GM12878 (cell line): ENCODE results near the gene DOK7. TPM values are rescaled to one million over a fixed set of nuclear protein-coding genes. Genes with fewer than 3 reads are reported as not detected.

Source experiments
- ATAC-seq: fragments of 200-7000 bp; cut with Tn5 transposase; 3 replicates; pipeline ENCODE4 v1.9.1; 2020; ENCODE audit warnings: mild to moderate bottlenecking, moderate library complexity
- BruUV-seq: library from RNA; stranded (reverse); fragments of 400-500 nt; replicated peaks from 2 replicates; lab custom pipeline; 2021; lab: Mats Ljungman, UMichigan
- CTCF ChIA-PET: fragments of 300-600 bp; sonication (Branson Sonifier 250); formaldehyde crosslinking; extraction: SDS; loops from one replicate; lab custom pipeline; 2021; ENCODE audit warnings: inconsistent platforms; lab: Yijun Ruan, JAX
- POLR2A ChIA-PET: fragments of 350-600 bp; formaldehyde crosslinking; extraction: SDS; loops from one replicate; lab custom pipeline; 2021; ENCODE audit warnings: inconsistent platforms; lab: Charles Lee
- RAD21 ChIA-PET: fragments of 300-600 bp; sonication (Branson Sonifier 250); formaldehyde crosslinking; loops from one replicate; lab custom pipeline; 2023; ENCODE audit warnings: antibody characterized with exemption; ENCODE audit not compliant: unreplicated experiment; lab: Charles Lee
- SMC1A ChIA-PET: fragments of 300-600 bp; sonication (Branson Sonifier 250); formaldehyde crosslinking; loops from one replicate; lab custom pipeline; 2023; ENCODE audit not compliant: unreplicated experiment, uncharacterized antibody; lab: Charles Lee
- DNase-seq: peaks from one replicate; pipeline ENCODE4 v3.0.0-alpha.2; 2011; ENCODE audit warnings: low read depth, low spot score
- FAIRE-seq: peaks from 3 replicates; lab custom pipeline; 2011; peaks lifted over from hg19 to GRCh38; lab: Jason Lieb, UNC
- H2AFZ ChIP-seq: 2 replicates; pipeline ENCODE4 v1.6.0; 2011; ENCODE audit warnings: low read depth, low read length, control low read depth; ENCODE audit not compliant: control insufficient read depth
- H3K27ac ChIP-seq: 2 replicates; pipeline ENCODE4 v1.5.1; 2011; ENCODE audit warnings: control low read depth; ENCODE audit not compliant: control insufficient read depth, insufficient read depth
- H3K27me3 ChIP-seq, 2 experiments: replicated peaks in 1 of 2; 2 replicates each; pipeline versions ENCODE4 v1.6.0 to v1.6.1; 2011; ENCODE audit warnings: low read length in 1 of 2; ENCODE audit not compliant: control insufficient read depth in 2 of 2, insufficient read depth in 2 of 2
- H3K36me3 ChIP-seq, 2 experiments: 2 replicates each; pipeline ENCODE4 v1.5.1; 2011; ENCODE audit warnings: low read length in 1 of 2; ENCODE audit not compliant: control insufficient read depth in 2 of 2, insufficient read depth in 2 of 2
- H3K4me1 ChIP-seq: 2 replicates; pipeline ENCODE4 v1.6.1; 2011; ENCODE audit warnings: mild to moderate bottlenecking, low read length, moderate library complexity, mixed read lengths; ENCODE audit not compliant: control insufficient read depth, insufficient read depth
- H3K4me2 ChIP-seq: 2 replicates; pipeline ENCODE4 v1.6.0; 2011; ENCODE audit warnings: control low read depth; ENCODE audit not compliant: control insufficient read depth, insufficient read depth
- H3K4me3 ChIP-seq: fragments of 200-600 bp; sonication (generic); 2 replicates; pipeline ENCODE4 v1.5.1; 2016
- H3K79me2 ChIP-seq: 2 replicates; pipeline ENCODE4 v1.6.0; 2011; ENCODE audit warnings: low read length; ENCODE audit not compliant: control insufficient read depth, insufficient read depth
- H3K9ac ChIP-seq: 2 replicates; pipeline ENCODE4 v1.8.0; 2011; ENCODE audit warnings: low read length, control low read depth, mixed read lengths; ENCODE audit not compliant: control insufficient read depth, insufficient read depth
- H3K9me3 ChIP-seq: replicated peaks from 3 replicates; pipeline ENCODE4 v1.5.1; 2011; ENCODE audit warnings: mild to moderate bottlenecking, low read length; ENCODE audit not compliant: control insufficient read depth, insufficient read depth
- H4K20me1 ChIP-seq: 2 replicates; pipeline ENCODE4 v1.6.0; 2011; ENCODE audit not compliant: control insufficient read depth, insufficient read depth
- E2F4 ChIP-seq: IDR thresholded peaks from 2 replicates; pipeline ENCODE4 v1.6.1; 2012; ENCODE audit warnings: low read depth, low read length, improper control_type of control experiment
- EGR1 ChIP-seq, 2 experiments: IDR thresholded peaks; 1 replicate in 1 of 2; 2 replicates in 1 of 2; pipeline ENCODE4 v1.6.1; 2011 to 2012; ENCODE audit warnings: low read depth in 2 of 2, low read length in 2 of 2, borderline replicate concordance in 1 of 2, mild to moderate bottlenecking in 1 of 2, moderate library complexity in 1 of 2
- NR2F1 ChIP-seq: fragments of 450-650 bp; conservative IDR thresholded peaks from 2 replicates; pipeline ENCODE4 v1.6.1; 2017; ENCODE audit warnings: mild to moderate bottlenecking
- NRF1 ChIP-seq: conservative IDR thresholded peaks from 2 replicates; pipeline ENCODE4 v1.6.1; 2011; ENCODE audit warnings: mild to moderate bottlenecking, low read depth, low read length, improper control_type of control experiment
- SMARCA5 ChIP-seq: fragments of 450-650 bp; IDR thresholded peaks from 2 replicates; pipeline ENCODE4 v1.6.1; 2017; ENCODE audit warnings: mild to moderate bottlenecking
- WGBS: methylation state at CpG from one replicate; pipeline ENCODE4 v1.1.6; 2016; ENCODE audit warnings: low lambda C conversion rate; ENCODE audit not compliant: insufficient replicate concordance, insufficient coverage; ENCODE audit errors: missing lambda C conversion rate; 5-methylcytosine and 5-hydroxymethylcytosine counted together
- in situ Hi-C: fragments of 300-500 bp; cut with MboI; formaldehyde crosslinking; loops from 9 replicates; pipeline ENCODE4 v1.14.3; 2018; ENCODE audit warnings: mixed read lengths
- intact Hi-C: fragments of 100-400 bp; cut with micrococcal nuclease; formaldehyde crosslinking; loops from one replicate; pipeline ENCODE4 v1.14.2; 2022; ENCODE audit not compliant: unreplicated experiment
- polyA plus RNA-seq, 11 experiments: library from polyadenylated mRNA; depleted of rRNA in 4 of 11; unstranded in 6 of 11; stranded (reverse) in 5 of 11; fragments of >200 nt; fragmentation: Nextera tagmentation in 4 of 11; fragmentation: Illumina TruSeq in 1 of 11; extraction: Ambion mirVana in 4 of 11; extraction: Trizol in 1 of 11; gene quantifications; 1 replicate in 1 of 11; 2 replicates in 10 of 11; pipeline versions ENCODE4 v1.2.1 to v1.2.3, GENCODE V29; 2011 to 2016; ENCODE audit warnings: inconsistent platforms in 2 of 11, missing spikeins in 2 of 11, low read depth in 1 of 11
- total RNA-seq, 4 experiments: library from RNA; depleted of rRNA in 3 of 4; stranded (reverse); fragments of >200 nt in 3 of 4; fragmentation: Illumina TruSeq in 1 of 4; extraction: Trizol in 1 of 4; gene quantifications; 2 replicates each; pipeline versions ENCODE4 v1.2.1 to v1.2.3, GENCODE V29; 2013 to 2021

The DOK7 gene
- total and polyA plus RNA-seq, 10 of the 15 experiments (the other 5 are each of a cell fraction or from before 2014, with no cell fraction given): 0.04 to 0.46 (median 0.18) TPM; not detected in 4

- Histone ChIP-seq H4K20me1 (no peaks in the 10 kb centered on the region), H3K79me2 (no peaks in the 10 kb centered on the region), H3K4me3 (no peak overlapping the region), H3K9me3 (no peaks in the 10 kb centered on the region), H3K27me3 (peaks cover 0 to 5% of the 10 kb centered on the region in 2 experiments; a peak in 2 of 4 replicates), H2AFZ (no peak overlapping the region)
- ATAC-seq (no peak; the same call in 2 of the 3 replicates), DNase-seq (no peak), FAIRE-seq (no peak)
- WGBS: 54% methylated on average over 23 of the region's 25 CpGs
- intact Hi-C loops: no loop called here
- no TSS peak for BruUV-seq
- RAD21 ChIA-PET: no interaction called here
- POLR2A ChIA-PET: no interaction called here
- TF ChIP-seq NR2F1: 0 out of 2 replicates have a peak, but pooled peaks have one; percentile 21
- TF ChIP-seq EGR1 (IDR thresholded peaks at IDR 0.05; ENCODE audit: borderline replicate concordance in 1 of 2, low read depth in 2 of 2, low read length in 2 of 2): peak in 1 of 2 experiments; percentile 75; a peak in 2 of 3 replicates
- no peak for TF ChIP-seq SMARCA5
- no peak for TF ChIP-seq NRF1
- TF ChIP-seq E2F4: no peak
- TF ChIP-seq, all 136 proteins: peak for 2
- H3K4me2 ChIP-seq: no peak overlapping the region
- SMC1A ChIA-PET: no interaction called here
- H3K36me3 ChIP-seq: no peaks in the 10 kb centered on the region
- CTCF ChIA-PET: no interaction called here
- no peak overlapping the region for H3K9ac ChIP-seq
- no peaks in the 10 kb centered on the region for H3K4me1 ChIP-seq
- no peak overlapping the region for H3K27ac ChIP-seq
- in situ Hi-C loops: no loop called here
Observed at GRCh38 chr4:3461515-3462291, 1.4 kb upstream of the DOK7 start.
